NCI-H1436 treated with DMSO at 0.1 percent for 48 hours (cell line): ENCODE data around the gene PDCD2L.
"Not testable (repeated sequence)": the region's sequence is repeated elsewhere in the genome, so short reads cannot be mapped to it uniquely, and the experiment has no call there.

Experiments used
- DNase-seq: peaks from one replicate; lab custom pipeline; 2025; lab: John Stamatoyannopoulos, UW

PDCD2L gene

DNA sequence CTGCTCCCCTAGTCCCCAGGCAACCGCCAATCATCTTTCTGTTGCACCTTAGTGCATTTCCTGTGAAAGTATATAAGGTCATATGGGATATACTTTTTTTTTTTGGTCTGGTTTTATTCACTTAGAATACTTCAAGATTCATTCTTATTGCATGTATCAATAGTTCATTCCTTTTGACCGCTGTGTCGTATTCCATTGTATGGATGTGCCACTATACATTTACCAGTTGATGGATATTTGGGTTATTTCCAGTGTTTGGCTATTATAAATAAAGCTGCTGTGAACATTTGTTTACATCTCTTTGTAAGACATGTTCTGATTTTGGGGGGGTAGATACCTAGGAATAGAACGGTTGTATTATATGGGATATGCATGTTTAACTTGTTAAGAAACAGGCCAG, 14.1 kb downstream of the PDCD2L start:
- no peak for DNase-seq

DNA sequence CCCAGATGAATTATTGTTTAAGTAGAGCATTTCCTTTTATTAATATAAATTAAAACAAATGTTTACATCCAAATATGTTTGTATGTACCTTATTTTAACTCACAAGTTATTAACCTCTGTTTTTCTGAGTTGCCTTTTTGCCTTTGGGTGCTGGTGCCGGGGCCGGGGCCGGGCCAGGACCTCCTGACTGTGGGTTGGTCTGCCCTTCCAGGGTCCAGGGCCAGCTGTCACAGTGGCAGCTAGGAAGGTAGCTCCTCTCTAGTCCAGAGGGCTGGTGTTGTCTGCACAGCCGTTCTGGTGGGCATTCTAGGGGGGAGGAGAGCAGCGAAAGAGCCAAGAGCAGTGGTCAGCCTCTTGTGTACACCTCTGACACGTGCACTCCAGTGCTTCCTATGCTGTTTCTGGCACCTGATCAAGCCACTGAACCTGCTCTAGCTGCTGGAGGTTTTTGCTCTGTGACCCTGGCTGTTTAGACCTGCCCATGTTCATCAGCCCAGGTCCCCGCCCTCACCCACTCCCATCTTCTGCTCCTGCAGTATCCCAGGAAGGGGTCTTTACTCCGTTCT, 22.0 kb downstream of the PDCD2L start:
- no peak for DNase-seq

DNA sequence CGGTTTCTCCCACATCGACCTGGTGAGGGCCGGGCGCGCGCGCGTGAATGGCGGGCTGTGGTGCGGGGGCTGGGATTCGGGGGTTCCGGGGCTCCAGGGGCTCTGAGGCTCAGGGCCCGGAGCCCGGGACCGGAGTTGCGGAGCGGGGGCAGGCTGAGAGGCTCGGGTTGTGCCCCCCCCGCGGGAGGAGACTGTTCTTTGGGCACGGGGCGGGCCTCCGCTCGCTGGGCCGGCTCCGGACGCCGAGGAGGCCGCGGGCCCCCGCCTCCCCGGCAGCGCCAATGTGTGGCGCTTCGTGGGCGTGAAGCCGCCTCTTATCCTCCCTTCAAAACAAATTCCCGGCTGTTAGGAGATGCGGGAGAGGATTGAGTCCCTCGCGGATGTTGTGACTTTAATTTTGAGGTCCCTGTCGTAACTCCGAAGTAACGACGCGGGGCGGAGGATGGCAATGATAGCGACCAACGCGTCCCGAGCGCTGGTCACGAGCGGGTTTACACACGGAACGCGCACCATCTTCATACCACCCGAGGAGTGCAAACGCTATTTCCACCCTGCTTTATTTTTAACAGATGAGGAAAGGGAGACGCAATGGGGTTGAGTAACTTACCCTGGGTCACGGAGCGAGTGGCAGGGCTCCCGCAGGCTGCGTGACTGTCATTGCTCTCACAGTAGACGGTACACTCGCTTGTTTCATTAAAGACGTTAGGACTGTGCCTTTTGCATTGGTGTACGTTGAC, 24.5 kb downstream of the PDCD2L start:
- DNase-seq = no peak

GRCh38 chr19:34429553-34429952, 25.4 kb downstream of the PDCD2L start:
- DNase-seq = no peak

DNA sequence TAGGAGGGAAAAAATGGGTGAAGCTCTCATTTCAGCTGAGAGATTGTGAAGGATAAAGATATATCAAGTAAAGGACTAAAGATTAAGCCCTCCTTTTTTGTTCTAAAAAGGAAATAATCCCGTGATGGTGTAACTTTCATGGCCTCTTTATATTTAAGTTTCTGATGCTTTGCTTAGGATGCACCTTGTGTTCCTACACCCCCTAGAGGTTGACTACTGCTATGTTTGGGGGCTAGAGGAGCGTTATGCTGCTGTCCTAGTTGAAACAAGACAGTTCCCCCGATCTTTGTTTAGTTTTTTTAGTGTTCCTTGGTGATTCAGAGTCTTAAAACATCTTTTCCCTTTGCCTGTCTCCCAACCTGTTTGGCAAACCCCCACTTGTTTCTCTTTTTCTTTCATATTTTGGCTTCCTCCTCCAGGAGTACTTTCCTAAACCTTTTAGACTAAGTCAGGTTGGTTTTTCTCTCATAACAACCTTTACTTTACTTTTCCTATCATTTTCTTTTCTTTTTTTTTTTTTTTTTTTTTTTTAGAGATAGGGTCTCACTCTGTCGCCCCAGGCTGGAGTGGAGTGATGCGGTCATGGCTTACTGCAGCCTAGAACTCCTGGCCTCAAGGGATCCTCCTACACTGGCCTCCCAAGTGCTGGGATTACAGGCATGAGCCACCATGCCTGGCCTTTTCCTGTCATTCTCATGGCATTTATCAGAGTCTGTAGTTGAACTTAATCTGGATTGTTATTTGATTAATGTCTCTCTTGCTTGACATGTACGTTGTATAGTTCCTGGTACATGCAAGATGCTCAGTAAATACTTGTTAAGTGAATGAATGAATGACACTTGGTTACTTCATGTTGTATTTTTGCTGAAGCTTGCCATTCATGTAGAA, 26.8 kb downstream of the PDCD2L start:
- no peak for DNase-seq

DNA sequence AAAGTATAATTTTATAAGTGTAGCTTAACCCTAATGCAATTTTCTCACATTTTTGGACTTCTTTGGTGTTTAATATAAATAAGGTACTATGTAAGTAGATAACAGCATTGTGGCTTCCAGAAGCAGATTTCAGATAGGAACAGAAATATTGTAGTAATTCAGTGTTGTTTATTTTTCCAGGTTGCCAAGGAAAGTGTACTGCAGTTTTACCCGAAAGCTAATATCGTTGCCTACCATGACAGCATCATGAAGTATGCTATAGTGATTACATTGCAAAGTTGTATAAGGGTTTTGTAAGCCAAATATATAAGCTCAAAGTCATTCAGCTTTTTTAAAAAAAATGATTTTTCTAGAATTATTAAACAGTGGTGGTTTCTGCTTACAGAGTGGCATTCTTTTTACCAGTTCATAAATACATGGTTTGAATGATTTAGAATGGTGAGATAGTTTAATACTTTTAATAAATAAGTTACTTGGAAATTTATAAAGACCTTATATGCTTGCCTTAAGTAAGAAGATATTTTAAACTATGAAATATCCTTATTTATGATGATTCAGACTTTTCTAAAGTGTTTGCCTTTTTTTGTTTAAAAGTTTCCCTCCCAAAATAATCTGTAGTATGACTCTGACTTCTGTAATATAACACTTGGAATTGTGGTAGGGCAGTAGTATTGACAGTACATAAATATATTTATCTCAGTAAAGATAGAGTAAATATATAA, 27.6 kb downstream of the PDCD2L start:
- no peak for DNase-seq

DNA sequence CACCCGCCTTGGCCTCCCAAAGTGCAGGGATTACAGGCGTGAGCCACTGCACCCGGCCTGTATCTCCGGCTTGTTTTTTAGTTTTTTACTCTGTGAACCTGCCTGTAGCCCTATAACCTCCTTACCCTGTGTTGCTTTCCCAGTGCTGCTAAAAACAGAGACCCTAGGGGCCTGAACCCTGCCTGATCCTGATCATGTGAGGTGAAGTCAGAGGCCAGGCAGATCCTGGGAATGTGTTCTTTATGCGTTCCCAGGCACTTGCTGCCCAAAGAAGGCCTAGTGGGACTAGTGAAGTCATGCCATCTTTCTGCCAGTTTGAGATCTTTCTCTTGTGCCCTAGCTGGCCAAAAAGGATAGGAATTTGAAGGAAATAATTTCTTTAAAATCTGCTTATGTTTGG, 28.6 kb downstream of the PDCD2L start:
- DNase-seq = no peak

DNA sequence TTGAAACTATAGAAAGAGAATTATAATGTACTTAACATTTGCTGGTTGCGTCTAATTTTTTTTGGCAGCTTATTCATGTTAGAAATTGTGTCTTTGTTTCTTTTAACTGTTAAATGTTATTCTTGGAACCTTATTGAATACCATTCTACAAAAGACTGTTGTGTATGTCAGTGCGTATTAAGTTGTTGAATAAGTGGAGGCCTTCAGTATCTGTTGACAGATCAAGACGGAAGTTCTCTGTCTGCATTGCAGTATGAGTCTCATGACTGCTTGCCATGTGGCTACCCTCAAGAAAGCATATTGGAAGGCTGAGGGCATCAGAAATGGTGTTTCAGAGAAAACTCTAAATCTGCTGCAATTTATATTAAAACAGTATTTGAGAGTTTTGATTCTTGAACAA, 32.5 kb downstream of the PDCD2L start:
- DNase-seq = no peak

DNA sequence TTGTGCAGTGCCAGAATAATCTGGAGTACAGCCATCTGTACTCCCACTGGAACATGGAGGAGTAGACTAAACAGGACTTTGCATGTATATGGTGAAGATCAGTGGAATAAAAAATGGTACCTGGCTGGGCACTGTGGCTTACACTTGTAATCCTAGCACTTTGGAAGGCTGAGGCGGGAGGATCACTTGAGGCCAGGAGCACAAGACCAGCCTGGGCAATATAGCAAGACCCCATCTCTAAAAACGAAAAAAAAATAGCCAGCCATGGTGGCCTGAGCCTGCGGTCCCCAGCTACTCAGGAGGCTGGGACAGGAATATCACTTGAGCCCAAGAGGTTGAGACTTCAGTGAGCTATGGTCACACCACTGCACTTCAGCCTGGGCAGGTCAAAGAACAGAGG, 44.0 kb downstream of the PDCD2L start:
- no peak for DNase-seq

DNA sequence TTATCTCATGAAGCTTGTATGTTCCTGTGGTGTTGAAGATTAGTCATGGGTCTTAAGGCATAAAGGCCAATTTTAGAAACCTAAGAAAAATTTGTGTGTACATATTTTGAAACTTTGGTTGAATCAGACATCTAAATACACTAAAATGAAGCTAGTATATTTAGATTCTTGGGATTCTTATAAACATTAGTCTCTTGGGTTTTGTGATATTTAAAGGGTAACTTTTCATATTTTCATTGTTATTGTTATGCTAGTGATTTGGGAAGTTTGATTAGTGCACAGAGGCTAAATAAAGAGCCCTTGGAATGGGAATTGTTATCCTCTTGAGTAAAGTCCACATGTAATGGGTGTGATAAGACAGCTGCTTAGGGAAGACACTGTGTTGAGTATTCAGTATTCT, 48.5 kb downstream of the PDCD2L start:
- no peak for DNase-seq

- DNase-seq = no peak
Observed at GRCh38 chr19:34454091-34454490, 49.9 kb downstream of the PDCD2L start.

DNA sequence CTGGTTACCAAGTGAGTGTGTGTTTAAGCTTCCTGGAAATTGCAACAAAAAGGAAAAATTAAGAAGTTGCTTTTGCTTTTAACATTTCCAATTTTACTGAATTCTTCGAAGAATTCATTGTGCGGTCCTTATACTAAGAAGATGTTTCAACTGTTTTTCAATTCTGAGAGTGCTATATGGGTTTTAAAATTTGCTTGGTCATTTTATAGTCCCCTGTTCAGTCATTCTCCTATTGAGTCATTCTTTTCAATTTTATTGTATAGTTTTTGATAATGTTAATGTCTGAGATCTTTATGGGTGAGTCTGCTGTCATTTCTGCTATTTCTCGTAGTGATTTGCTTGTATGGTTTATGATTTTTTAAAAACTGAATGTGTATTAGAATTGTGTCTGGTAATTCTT, 50.5 kb downstream of the PDCD2L start:
- DNase-seq = no peak

- DNase-seq = not testable (repeated sequence)
Observed at GRCh38 chr19:34455783-34456480, 51.7 kb downstream of the PDCD2L start.

DNA sequence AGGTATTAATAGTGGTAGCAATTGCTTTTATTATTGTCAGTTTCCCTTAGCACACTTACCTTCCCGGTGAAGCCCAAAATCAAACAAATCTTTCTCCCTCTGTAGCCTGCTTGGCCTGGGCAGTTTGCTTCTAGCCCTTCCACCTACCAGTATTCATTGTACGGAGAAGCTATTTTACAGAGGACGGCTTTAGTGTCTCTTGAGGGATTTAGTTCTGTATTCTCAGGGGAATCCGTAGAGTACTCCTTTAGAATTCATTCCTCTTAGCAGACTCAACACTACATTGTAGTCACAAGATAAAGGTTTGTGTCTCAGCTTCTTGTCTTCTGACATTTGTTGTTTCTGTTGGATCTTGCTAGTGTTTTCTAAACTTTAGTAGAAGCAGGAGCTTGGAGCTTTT, 53.2 kb downstream of the PDCD2L start:
- DNase-seq = no peak

- no peak for DNase-seq
Observed at GRCh38 chr19:34458677-34459076, 54.5 kb downstream of the PDCD2L start.

DNA sequence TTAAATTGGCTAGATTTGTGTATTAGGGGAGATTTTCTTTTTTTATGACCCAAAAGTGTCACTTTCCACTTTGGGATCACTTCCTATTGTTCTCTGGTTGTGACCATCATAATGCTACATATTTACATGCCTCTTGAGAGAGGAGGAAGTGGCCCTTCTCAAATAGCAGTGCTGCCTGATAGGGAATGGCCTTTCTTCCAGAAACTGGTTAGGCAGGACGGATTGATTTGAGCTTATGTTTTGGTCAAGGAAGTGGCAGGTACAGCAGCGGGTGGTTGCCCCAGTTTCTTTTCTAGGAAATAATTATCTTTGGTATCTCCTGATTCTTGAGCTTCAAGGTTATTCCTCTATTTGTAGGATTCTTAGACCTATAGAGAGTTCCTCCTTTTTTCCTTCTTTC, 55.4 kb downstream of the PDCD2L start:
- DNase-seq = no peak

DNA sequence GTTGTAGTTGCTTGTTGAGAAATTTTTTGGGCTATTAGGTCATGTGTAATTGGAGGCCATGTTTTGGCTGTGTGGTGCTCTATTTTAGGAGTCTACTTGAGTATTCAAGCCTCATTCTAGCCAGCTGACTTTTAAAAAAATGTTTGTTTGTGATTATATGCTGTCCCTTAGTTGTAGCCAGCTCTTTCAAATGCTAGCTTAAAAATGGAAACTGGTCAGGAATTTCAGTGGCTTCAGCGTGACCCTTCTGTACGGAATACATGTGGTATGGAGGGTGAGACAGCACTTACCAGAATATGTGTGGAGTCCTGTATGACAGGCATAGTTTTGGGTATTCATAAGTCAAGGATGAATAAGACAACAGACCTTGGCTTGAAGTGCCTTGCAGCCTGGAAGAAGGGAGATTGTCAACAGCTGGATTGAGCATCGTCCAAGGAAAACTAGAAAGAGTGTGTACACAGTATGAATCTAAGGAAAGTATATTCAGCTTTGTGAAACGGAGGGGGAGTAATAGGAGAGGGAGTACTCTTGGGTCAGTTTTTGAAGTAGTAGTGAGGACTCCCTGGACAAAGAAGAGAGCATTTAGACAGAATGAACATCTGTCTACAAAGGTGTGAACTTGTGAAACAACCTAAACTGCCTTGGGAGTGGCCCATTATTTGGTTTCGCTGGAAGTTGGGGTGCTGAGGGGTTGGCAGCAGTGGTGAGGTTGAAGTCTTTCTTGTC, 57.3 kb downstream of the PDCD2L start:
- DNase-seq = no peak

GRCh38 chr19:34464785-34465184, 60.6 kb downstream of the PDCD2L start:
- DNase-seq = not testable (repeated sequence)

GRCh38 chr19:34468409-34468808, 64.2 kb downstream of the PDCD2L start:
- no peak for DNase-seq

DNA sequence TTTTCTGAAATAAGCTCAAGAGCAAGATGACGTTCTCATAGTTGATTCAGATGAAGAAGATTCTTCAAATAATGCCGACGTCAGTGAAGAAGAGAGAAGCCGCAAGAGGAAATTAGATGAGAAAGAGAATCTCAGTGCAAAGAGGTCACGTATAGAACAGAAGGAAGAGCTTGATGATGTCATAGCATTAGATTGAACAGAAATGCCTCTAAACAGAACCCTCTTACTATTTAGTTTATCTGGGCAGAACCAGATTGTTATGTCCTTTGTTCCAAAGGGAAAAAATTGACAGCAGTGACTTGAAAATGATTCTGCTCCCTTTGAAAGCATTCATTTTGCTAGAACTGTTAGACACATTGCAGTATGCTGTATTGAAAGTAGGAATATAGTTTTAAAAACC, 64.8 kb downstream of the PDCD2L start:
- DNase-seq = not testable (repeated sequence)
